Muscle of arm (tissue), 12 donors: ENCODE results near the gene TP63. TPM values are rescaled to one million over a fixed set of nuclear protein-coding genes. Genes with fewer than 3 reads are reported as not detected.
A peak's percentile ranks its signal among the peaks of the same experiment; 100 is the strongest.

Experiments
- DNase-seq: peaks from one replicate; pipeline ENCODE4 v3.0.0-alpha.2; 2013
- polyA plus RNA-seq, 12 donors: library from polyadenylated mRNA; unstranded; fragments of 120-200 nt; gene quantifications; one replicate each; pipeline ENCODE4 v1.2.1, GENCODE V29; 2013; ENCODE audit not compliant: insufficient read length in 12 of 12

Gene TP63
- polyA plus RNA-seq, 12 donors, result 6.9 to 111 (median 15.9) TPM; not detected in 1

GRCh38 chr3:189683546-189684255 lies 52.5 kb downstream of the TP63 start:
- DNase-seq, result peak; percentile 31

DNA sequence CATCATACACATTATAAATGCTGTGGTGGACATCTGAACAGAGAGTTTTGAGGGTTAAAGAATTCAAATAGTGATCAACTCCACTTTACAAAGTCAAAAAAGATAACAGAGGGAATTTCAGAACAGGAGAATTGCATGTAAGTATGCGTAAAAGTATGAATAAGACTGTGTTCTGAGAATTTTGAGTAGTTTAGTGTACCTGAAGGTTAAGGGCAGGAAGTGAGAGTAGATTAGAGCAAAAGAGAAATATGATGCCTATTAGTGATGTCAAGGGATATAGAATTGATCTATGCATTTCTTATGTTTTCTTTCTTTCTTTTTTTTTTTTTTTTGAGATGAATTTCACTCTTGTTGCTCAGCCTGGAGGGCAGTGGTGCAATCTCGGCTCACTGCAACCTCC lies 53.1 kb downstream of the TP63 start:
- DNase-seq, result no peak

DNA sequence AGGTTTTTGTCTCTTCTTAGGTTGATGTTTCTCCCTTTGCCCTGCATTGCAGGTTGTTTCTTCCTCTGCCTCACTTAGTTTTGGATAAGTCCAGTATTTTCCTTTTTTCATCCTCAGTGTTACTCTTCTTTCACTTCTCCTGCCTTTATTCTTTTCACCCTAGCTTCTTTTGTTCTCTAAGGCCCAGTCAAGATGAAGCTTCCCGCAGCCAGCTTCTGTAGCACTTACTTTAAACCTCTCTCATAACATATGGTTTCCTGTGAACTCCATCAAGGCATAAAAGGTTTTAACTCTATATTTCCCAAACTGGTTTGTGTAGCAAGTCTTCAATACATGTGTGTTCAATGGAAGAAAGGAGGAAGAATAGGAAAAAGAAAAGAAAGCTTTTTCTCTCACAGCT lies 54.1 kb downstream of the TP63 start:
- no peak for DNase-seq

DNA sequence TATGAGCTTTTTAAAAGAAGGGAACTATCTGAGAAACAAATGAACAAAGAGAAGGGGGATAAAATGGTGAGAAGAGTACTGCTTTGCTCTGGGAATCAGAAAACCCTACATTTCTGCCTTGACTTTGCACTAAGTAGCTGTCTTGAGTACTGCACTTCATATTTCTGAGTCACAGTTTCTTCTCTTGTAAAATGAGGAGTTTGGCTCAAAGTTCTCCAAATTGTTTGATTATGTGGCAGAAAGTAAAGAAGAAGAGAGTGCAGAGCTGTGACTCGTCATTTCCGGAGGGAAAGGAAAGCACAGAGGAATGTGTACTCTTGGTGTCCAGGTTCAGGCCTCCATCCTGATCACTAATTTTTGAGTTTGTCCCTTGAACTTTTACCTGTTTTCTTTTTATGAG lies 54.7 kb downstream of the TP63 start:
- DNase-seq, result no peak

DNA sequence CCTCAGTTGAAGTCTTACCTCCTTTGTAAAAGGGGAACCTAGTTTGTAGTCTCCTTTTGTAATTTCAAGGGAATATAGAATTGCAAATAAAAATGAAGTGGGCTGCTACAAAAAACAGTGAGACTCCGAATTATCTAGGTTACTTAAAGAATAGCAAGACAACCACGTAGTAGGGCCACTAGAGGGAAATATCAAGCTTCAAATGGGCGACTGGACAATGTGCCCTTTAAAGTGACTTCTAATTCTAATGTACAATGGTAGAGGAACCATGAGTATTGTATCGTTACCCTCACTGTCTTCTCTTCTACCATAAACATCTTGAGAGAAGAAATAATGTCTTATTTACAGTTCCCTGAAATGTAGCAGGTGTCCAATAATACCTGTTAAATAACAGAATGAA lies 56.3 kb downstream of the TP63 start:
- DNase-seq, result no peak

DNA sequence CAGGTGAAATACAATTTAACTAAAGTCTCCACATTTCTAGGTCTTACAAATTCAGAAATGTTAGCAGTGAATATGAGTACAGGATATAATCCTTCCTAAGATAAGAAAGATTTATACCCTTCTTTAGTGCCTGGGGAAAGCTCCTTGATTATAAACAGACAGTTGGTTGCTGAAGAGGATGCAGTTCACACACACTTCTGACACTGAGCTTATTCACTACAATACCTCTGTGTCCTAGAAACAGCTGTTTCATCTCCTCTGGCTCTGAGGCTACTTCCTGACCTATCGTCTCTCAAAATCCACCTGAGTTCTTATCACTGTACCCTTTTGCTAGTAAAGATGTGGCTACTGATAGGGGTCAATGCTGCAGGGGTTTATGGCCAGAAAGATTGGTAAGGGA lies 57.1 kb downstream of the TP63 start:
- no peak for DNase-seq

DNA sequence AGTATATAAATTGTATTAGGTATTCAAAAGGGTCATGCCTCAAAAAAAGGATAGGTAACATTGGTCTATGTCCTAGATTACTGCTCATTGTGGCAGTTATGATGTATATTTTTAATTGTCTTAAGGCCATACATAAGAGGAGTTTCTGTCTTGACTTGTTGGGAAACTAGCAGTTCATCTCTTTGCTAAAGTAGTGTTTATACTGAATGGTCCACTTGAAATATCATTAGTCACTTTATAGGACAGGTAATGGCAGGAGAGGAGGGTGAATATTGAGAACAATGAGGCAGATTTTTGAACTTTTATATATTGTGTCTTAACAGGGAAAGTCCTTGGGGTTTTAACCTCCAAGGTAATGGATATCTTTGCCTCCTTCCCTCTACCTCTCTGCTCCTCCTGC lies 58.4 kb downstream of the TP63 start:
- DNase-seq, result no peak

- no peak for DNase-seq
These were observed 59.0 kb downstream of the TP63 start for GRCh38 chr3:189690237-189690636.

DNA sequence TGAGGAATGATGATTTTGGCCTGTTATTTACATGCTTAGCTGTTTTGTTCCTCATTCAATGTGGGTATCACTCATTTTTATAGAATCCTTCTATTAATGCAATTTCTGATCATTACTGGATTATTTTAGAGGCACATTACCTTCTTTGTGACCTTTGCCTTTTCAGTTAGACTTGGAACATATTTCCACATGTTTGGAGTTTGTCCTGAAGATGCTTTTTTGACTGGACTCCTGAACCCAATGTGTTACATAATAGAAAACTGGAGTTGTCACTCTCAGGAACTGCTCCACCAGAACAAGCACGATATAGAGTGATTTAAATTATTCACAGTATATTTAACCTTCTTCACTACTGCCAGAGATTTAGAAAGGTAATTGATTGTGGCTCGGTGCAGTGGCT lies 59.5 kb downstream of the TP63 start:
- no peak for DNase-seq

GRCh38 chr3:189695400-189695799 lies 64.2 kb downstream of the TP63 start:
- DNase-seq, result no peak

GRCh38 chr3:189698811-189699210 lies 67.6 kb downstream of the TP63 start:
- no peak for DNase-seq

- DNase-seq, result no peak
These were observed 68.7 kb downstream of the TP63 start for GRCh38 chr3:189699885-189700284.

DNA sequence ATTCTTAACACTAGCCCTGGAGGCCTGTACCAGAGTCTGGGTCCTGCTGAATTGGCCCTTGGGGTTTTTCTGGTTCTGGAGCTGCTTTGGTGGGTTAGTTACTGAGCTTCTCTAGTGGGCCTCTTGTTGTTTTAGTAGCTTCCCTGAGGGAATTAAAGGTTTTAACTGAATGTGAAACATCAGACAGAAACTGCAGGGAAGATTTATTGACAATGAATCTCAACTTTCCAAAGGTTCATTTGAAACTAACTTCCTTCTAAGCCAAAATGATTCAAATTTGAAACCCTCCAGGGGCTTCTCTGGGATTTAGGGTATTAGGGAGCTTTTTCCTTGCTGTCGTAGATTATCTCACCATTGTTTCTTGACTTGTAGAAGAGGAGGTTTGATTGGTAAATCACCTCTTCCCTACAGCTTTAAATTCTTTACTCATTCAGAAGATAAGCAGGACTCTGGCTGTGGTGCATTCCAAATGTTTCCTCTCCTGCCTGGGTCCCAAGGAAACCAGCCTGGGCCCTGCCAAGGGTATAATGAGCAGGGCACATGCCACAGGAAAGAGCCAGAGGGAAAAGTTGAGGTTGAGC lies 71.0 kb downstream of the TP63 start:
- DNase-seq, result no peak

DNA sequence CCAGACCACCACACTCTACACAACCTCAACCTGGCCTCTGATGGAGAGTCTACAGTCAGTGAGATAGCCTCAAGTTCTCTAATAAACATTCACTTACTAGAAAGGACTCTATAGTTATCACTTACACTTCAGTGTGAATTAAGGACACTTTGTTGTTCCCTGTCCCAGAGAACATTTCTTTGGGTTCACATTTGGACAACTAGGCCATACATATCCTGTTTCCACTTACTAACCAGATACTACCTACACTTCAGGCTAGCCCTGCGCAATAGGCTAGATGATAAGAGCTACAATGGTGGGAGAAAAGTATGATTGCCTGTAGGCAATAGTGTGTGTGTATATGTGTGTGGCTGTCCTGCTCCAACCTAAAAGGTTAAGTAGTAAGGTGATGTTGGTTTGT lies 72.7 kb downstream of the TP63 start:
- DNase-seq, result no peak

GRCh38 chr3:189708375-189708774 lies 77.2 kb downstream of the TP63 start:
- no peak for DNase-seq

- DNase-seq, result peak; percentile 94
These were observed 79.6 kb downstream of the TP63 start for GRCh38 chr3:189710620-189711402.

GRCh38 chr3:189712906-189713483 lies 81.8 kb downstream of the TP63 start:
- DNase-seq, result no peak

GRCh38 chr3:189714991-189715961 lies 84.1 kb downstream of the TP63 start:
- DNase-seq, result no peak

DNA sequence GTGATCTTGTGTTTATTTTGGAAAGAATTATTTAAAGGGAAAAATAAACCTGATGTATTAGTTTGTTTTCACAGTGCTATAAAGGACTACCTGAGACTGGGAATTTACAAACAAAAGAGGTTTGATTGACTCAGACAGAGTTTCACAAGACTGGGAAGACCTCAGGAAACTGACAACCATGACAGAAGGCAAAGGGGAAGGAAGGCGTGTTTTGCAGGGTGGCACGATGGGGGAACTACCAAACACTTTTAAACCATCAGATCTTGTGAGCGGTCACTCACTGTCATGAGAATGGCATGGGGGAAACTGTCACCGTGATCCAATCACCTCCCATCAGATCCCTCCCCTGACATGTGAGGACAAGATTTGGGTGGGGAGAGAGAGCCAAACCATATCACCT lies 87.0 kb downstream of the TP63 start:
- DNase-seq, result no peak

DNA sequence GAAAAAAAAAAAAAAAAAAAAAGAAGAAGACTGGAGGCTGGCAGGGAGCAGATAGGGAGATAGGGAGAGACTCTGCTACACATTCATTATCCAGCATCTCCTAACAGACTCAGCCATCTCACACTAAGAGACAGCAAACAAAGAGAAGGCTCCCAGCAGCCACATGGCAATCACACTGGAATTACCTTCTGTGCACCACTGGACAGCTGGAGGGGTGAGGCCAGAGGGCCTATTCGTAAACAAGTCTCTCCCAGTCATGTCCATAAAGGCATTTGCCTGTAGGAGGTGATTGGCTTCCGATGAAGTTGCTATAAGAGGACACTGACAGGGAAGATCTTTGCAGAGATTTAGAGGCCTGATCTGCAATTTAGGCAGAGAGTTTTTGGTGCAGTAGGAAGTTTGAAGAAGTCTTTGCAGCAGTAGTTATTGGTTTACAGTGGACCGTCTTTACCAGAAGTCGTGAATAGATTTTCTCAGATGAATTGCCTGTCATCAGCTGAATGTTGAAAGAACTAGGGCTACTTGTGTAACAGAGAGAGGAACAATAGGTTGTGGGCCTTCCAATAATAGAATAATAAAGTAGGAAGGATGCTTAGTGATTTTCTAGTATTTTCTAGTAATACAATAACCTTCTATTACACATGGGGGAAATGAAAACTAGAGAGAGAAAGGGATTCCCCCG lies 89.7 kb downstream of the TP63 start:
- DNase-seq, result no peak
